ENCODE data around the gene SIRPA.

DNA sequence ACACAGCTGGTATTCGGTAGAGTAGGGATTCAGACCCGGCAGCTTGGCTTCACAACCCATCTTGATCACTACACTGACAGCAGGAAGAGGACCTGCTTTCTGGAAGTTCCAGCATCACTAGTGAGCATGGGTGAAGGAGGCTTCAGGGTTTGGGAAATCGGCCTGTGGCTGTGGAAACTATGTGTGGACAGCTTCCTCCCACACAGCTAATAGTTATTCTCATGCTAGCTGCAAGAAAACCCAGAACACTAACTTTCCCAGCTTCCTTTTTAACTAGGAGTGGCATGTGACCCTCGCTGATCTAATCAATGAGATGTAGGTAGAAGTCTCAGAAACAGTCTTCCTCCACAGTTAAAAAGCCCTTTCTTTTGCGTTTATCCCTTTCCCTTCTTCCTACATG, 36.3 kb upstream of the SIRPA start:
- TF ChIP-seq ZNF274 (IDR thresholded peaks at IDR 0.05; ENCODE audit: low read depth, low read length) (no peak), SUZ12 (IDR thresholded peaks at IDR 0.05; ENCODE audit: extremely low read depth, insufficient read depth, insufficient read length) (no peak), YY1 (IDR thresholded peaks at IDR 0.05; ENCODE audit: insufficient read depth, insufficient read length) (no peak)

All from NT2/D1 (cell line).